Measurements from ENCODE around the gene ZFR2. TPM values are rescaled to one million over a fixed set of nuclear protein-coding genes. Genes with fewer than 3 reads are reported as not detected.

ZFR2 gene
- total and polyA plus RNA-seq, 7 donors, result not detected

DNA sequence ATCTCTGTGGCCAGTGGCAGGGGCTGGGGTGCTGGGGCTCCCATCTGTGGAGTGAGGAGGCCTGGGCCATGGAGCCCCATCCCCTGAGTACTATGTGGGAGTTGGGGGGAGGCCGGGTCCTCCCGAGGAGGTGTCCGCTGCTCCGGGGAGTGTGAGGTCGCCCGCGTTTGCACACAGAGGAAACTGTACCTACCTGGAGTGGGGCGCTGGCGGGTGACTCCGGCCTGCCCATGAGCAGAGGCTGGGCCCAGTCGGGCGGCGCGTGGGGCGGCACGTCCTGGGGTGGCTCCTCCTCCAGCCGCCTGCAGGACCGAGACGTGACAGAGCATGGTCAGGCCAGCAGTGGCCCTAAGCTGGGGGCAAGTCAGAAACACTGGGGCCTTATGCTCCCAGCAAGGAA is 48.8 kb downstream of the ZFR2 start:
- H3K9me3 ChIP-seq, result no peaks in the 10 kb centered on the region
- DNase-seq (no peak), ATAC-seq (no peak)
- intact Hi-C loops (cut with DNase I), result loop anchor here in 1 of 2 donors (2.0 to 5.0 kb wide), 2 partner anchors 153 to 167 kb away; partner anchors contain the start of gene EEF2
- TF ChIP-seq, protein P1, sequence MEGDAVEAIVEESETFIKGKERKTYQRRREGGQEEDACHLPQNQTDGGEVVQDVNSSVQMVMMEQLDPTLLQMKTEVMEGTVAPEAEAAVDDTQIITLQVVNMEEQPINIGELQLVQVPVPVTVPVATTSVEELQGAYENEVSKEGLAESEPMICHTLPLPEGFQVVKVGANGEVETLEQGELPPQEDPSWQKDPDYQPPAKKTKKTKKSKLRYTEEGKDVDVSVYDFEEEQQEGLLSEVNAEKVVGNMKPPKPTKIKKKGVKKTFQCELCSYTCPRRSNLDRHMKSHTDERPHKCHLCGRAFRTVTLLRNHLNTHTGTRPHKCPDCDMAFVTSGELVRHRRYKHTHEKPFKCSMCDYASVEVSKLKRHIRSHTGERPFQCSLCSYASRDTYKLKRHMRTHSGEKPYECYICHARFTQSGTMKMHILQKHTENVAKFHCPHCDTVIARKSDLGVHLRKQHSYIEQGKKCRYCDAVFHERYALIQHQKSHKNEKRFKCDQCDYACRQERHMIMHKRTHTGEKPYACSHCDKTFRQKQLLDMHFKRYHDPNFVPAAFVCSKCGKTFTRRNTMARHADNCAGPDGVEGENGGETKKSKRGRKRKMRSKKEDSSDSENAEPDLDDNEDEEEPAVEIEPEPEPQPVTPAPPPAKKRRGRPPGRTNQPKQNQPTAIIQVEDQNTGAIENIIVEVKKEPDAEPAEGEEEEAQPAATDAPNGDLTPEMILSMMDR (IDR thresholded peaks at IDR 0.05), result no peak
- no peak overlapping the region for H3K4me3 ChIP-seq
- H3K27me3 ChIP-seq (ENCODE audit: insufficient read depth in 3 of 3, low read length in 2 of 3), result peaks cover 0 to 33% (median 10%) of the 10 kb centered on the region in 3 donors
- H3K27ac ChIP-seq, result no peak overlapping the region
- H3K4me1 ChIP-seq, result no peaks in the 10 kb centered on the region
- H3K36me3 ChIP-seq (ENCODE audit: insufficient read depth in 1 of 2, low read depth in 1 of 2), result no peaks in the 10 kb centered on the region
- 84 to 88% (median 88%) methylated on average over 19 of the region's 19 CpGs for WGBS, 3 donors

DNA sequence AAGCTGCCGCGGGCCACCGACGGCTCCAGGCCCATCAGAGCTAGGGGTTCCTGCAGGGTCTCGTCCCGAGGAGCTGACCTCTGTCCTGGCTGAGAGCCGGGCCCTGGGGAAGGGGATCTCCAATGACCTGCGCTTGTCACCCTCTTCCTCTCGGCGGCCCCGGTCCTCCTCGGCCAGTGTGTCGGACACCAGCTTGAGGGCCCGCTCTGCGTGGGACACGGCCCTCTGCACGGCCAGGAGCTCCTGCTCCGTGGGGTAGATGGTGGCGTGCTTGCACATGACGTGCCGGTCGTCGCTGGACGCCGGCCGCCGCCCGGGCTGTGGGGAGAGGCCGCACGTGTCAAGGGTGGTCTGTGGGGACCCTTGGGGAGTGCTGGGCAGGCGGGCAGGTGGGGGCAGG is 49.9 kb downstream of the ZFR2 start:
- H3K9me3 ChIP-seq, result no peaks in the 10 kb centered on the region
- intact Hi-C loops (cut with DNase I), result no loop called here
- H3K4me3 ChIP-seq, result no peak overlapping the region
- H3K4me1 ChIP-seq, result no peaks in the 10 kb centered on the region
- H3K27me3 ChIP-seq (ENCODE audit: insufficient read depth in 3 of 3, low read length in 2 of 3), result peaks cover 0 to 27% (median 10%) of the 10 kb centered on the region in 3 donors
- ATAC-seq, result no peak
- H3K36me3 ChIP-seq (ENCODE audit: insufficient read depth in 1 of 2, low read depth in 1 of 2), result no peaks in the 10 kb centered on the region
- TF ChIP-seq, protein P1 (IDR thresholded peaks at IDR 0.05), result no peak
- 63 to 67% (median 63%) methylated on average over 31 of the region's 31 CpGs for WGBS, 3 donors
- H3K27ac ChIP-seq, result no peak overlapping the region
- DNase-seq, result no peak

DNA sequence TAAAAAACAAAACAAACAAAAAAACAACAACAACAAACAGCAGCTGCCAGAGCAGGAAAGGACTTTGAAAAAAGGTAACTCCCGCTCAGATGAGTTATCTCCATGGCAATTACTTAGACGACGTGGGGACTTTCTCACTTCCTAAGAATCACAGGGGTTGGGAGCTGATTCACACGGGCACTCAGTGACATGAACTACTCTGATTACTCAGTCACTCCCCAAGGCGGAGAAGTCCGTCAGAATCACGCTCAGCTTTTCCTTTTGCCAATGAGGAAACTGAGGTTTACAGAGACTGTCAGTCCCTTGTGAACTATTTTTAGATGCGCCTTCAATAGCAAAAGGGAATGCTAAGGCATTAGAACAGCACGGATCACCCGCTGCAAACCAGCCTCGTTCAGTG is 50.4 kb downstream of the ZFR2 start:
- DNase-seq, result no peak
- peaks cover 0 to 27% (median 10%) of the 10 kb centered on the region in 3 donors for H3K27me3 ChIP-seq (ENCODE audit: insufficient read depth in 3 of 3, low read length in 2 of 3)
- intact Hi-C loops (cut with DNase I), result no loop called here
- H3K4me1 ChIP-seq, result no peaks in the 10 kb centered on the region
- TF ChIP-seq, protein P1 (IDR thresholded peaks at IDR 0.05), result no peak
- no peaks in the 10 kb centered on the region for H3K36me3 ChIP-seq (ENCODE audit: insufficient read depth in 1 of 2, low read depth in 1 of 2)
- no peaks in the 10 kb centered on the region for H3K9me3 ChIP-seq
- 28 to 35% (median 31%) methylated on average over 11 of the region's 11 CpGs for WGBS, 3 donors
- no peak overlapping the region for H3K27ac ChIP-seq
- no peak overlapping the region for H3K4me3 ChIP-seq
- no peak for ATAC-seq

DNA sequence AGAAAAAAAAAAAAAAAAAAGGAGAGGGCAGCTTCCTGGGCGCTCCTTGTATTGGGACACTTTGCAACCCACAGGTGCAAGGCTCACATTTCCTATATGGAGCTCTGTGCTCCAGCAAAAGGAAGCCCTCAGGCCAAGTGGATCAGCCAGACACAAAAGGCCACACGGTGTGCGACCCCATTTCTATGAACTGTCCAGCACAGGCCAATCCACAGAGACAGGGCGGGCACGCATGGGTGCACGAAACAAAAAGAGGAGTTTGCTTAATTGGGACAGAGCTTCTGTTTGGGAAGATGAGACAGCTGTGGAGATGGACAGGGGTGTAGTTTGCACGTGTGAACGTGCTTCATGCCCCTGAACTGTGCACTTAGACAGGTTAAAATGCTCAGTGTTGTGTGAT is 51.1 kb downstream of the ZFR2 start:
- no peak for ATAC-seq
- intact Hi-C loops (cut with DNase I), result no loop called here

More for the DNA sequence above, 51.1 kb downstream of the ZFR2 start:
- WGBS, 3 donors, result 78 to 79% (median 79%) methylated on average over 8 of the region's 8 CpGs
- Histone ChIP-seq H3K27ac (no peak overlapping the region), H3K27me3 (ENCODE audit: insufficient read depth in 3 of 3, low read length in 2 of 3) (peaks cover 0 to 21% (median 7%) of the 10 kb centered on the region in 3 donors), H3K36me3 (ENCODE audit: insufficient read depth in 1 of 2, low read depth in 1 of 2) (no peaks in the 10 kb centered on the region), H3K4me3 (no peak overlapping the region), H3K9me3 (no peaks in the 10 kb centered on the region), H3K4me1 (no peaks in the 10 kb centered on the region)
- TF ChIP-seq, protein P1 (IDR thresholded peaks at IDR 0.05), result no peak
- DNase-seq, result no peak

Measured in psoas muscle (tissue), 8 donors.